HFF-Myc (cell line): ENCODE measurements around the gene BCAS3.
"Not testable (repeated sequence)": the region's sequence is repeated elsewhere in the genome, so short reads cannot be mapped to it uniquely, and the experiment has no call there.

ENCODE experiments used
- DNase-seq: peaks from one replicate; pipeline ENCODE4 v3.0.0-alpha.2; 2011; ENCODE audit warnings: low read depth; ENCODE audit errors: extremely low read depth
- H3K4me3 ChIP-seq: replicated peaks from 2 replicates; pipeline ENCODE4 v1.5.1; 2011; ENCODE audit warnings: low read depth, mild to moderate bottlenecking, control low read depth, low read length
- CTCF ChIP-seq: IDR thresholded peaks from 2 replicates; pipeline ENCODE4 v1.5.1; 2012; ENCODE audit warnings: mild to moderate bottlenecking, low read depth, low read length, control low read depth; ENCODE audit errors: missing control alignments

The BCAS3 gene

GRCh38 chr17:61353615-61354014 is 676.0 kb downstream of the BCAS3 start:
- no peak for DNase-seq
- TF ChIP-seq CTCF: no peak
- no peak overlapping the region for H3K4me3 ChIP-seq

GRCh38 chr17:61354895-61355874 is 677.5 kb downstream of the BCAS3 start:
- no peak for DNase-seq
- no peak overlapping the region for H3K4me3 ChIP-seq
- no peak for TF ChIP-seq CTCF

- DNase-seq: not testable (repeated sequence)
Measured at GRCh38 chr17:61357061-61357460, 679.4 kb downstream of the BCAS3 start.

GRCh38 chr17:61359513-61359912 is 681.9 kb downstream of the BCAS3 start:
- not testable (repeated sequence) for DNase-seq, H3K4me3 ChIP-seq

More at GRCh38 chr17:61357061-61357460, 679.4 kb downstream of the BCAS3 start:
- H3K4me3 ChIP-seq: not testable (repeated sequence)

GRCh38 chr17:61360318-61360943 is 682.8 kb downstream of the BCAS3 start:
- TF ChIP-seq CTCF: no peak
- H3K4me3 ChIP-seq: no peak overlapping the region
- DNase-seq: no peak

- no peak for DNase-seq
- no peak overlapping the region for H3K4me3 ChIP-seq
- no peak for TF ChIP-seq CTCF
Measured at GRCh38 chr17:61361084-61361483, 683.4 kb downstream of the BCAS3 start.

GRCh38 chr17:61362396-61362795 is 684.7 kb downstream of the BCAS3 start:
- H3K4me3 ChIP-seq: no peak overlapping the region
- TF ChIP-seq CTCF: no peak

More at GRCh38 chr17:61362396-61362795, 684.7 kb downstream of the BCAS3 start:
- DNase-seq: no peak
